ENCODE results near the gene KRT31. TPM values are rescaled to one million over a fixed set of nuclear protein-coding genes. Genes with fewer than 3 reads are reported as not detected.

The KRT31 gene
- total RNA-seq, 1 donor from 2014 or later = not detected

GRCh38 chr17:41345992-41346391, 51.4 kb downstream of the KRT31 start:
- Histone ChIP-seq H3K9me3 (no peaks in the 10 kb centered on the region), H3K27ac (no peak overlapping the region), H3K27me3 (no peaks in the 10 kb centered on the region), H3K36me3 (no peaks in the 10 kb centered on the region), H3K4me1 (no peaks in the 10 kb centered on the region), H3K4me3 (no peak overlapping the region)
- TF ChIP-seq, protein P1, sequence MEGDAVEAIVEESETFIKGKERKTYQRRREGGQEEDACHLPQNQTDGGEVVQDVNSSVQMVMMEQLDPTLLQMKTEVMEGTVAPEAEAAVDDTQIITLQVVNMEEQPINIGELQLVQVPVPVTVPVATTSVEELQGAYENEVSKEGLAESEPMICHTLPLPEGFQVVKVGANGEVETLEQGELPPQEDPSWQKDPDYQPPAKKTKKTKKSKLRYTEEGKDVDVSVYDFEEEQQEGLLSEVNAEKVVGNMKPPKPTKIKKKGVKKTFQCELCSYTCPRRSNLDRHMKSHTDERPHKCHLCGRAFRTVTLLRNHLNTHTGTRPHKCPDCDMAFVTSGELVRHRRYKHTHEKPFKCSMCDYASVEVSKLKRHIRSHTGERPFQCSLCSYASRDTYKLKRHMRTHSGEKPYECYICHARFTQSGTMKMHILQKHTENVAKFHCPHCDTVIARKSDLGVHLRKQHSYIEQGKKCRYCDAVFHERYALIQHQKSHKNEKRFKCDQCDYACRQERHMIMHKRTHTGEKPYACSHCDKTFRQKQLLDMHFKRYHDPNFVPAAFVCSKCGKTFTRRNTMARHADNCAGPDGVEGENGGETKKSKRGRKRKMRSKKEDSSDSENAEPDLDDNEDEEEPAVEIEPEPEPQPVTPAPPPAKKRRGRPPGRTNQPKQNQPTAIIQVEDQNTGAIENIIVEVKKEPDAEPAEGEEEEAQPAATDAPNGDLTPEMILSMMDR (IDR thresholded peaks at IDR 0.05) = no peak
- DNase-seq (ENCODE audit: low spot score in 2 of 2) = no peak
- intact Hi-C loops (cut with DNase I) = no loop called here

Other genes with a start within 250 kb of the KRT31 start
- not detected for gene KRTAP4-5, start 247.8 kb downstream of the KRT31 start, total RNA-seq
- gene KRTAP4-4, start 236.9 kb downstream of the KRT31 start, total RNA-seq = not detected
- gene KRTAP4-3, start 229.4 kb downstream of the KRT31 start, total RNA-seq = not detected
- gene KRTAP4-2, start 219.4 kb downstream of the KRT31 start, total RNA-seq = not detected
- not detected for gene KRTAP4-1, start 212.7 kb downstream of the KRT31 start, total RNA-seq
- gene KRTAP9-1, start 207.7 kb downstream of the KRT31 start, total RNA-seq = not detected
- gene KRTAP9-2, start 171.0 kb downstream of the KRT31 start, total RNA-seq = not detected
- gene KRTAP9-3, start 165.2 kb downstream of the KRT31 start, total RNA-seq = not detected
- not detected for gene KRTAP9-8, start 159.6 kb downstream of the KRT31 start, total RNA-seq
- not detected for gene KRTAP9-4, start 147.9 kb downstream of the KRT31 start, total RNA-seq
- not detected for gene KRTAP9-9, start 142.2 kb downstream of the KRT31 start, total RNA-seq
- gene KRTAP9-6, start 132.2 kb downstream of the KRT31 start, total RNA-seq = not detected
- gene KRTAP9-7, start 121.9 kb downstream of the KRT31 start, total RNA-seq = not detected
- not detected for gene KRTAP29-1, start 94.8 kb downstream of the KRT31 start, total RNA-seq
- not detected for gene KRTAP16-1, start 88.3 kb downstream of the KRT31 start, total RNA-seq
- not detected for gene KRTAP17-1, start 81.9 kb downstream of the KRT31 start, total RNA-seq
- not detected for gene KRT33A, start 46.8 kb downstream of the KRT31 start, total RNA-seq
- gene KRT33B, start 27.8 kb downstream of the KRT31 start, total RNA-seq = not detected
- gene KRT34, start 15.3 kb downstream of the KRT31 start, total RNA-seq = not detected
- not detected for gene KRT37, start 27.0 kb upstream of the KRT31 start, total RNA-seq
- not detected for gene KRT38, start 43.4 kb upstream of the KRT31 start, total RNA-seq
- not detected for gene KRT32, start 69.8 kb upstream of the KRT31 start, total RNA-seq
- gene KRT35, start 83.5 kb upstream of the KRT31 start, total RNA-seq = not detected
- not detected for gene KRT36, start 92.3 kb upstream of the KRT31 start, total RNA-seq
- gene KRT13, start 108.0 kb upstream of the KRT31 start, total RNA-seq = 1.9 TPM
- gene KRT15, start 121.3 kb upstream of the KRT31 start, total RNA-seq = 0.32 TPM
- gene KRT19, start 130.7 kb upstream of the KRT31 start, total RNA-seq = 1.4 TPM
- gene KRT9, start 174.5 kb upstream of the KRT31 start, total RNA-seq = not detected
- 10.3 TPM for gene KRT14, start 189.3 kb upstream of the KRT31 start, total RNA-seq
- 31.9 TPM for gene KRT16, start 215.2 kb upstream of the KRT31 start, total RNA-seq
- gene KRT17, start 227.0 kb upstream of the KRT31 start, total RNA-seq = 14.8 TPM